WTC11 (cell line): ENCODE results near the gene STX8.

ENCODE experiments used
- TF ChIP-seq, protein P1 (sequence below): sonication (generic); formaldehyde crosslinking; IDR thresholded peaks from 2 replicates; pipeline ENCODE4 v1.8.1; 2023; ENCODE audit warnings: mild to moderate bottlenecking, missing genetic modification reagents, moderate library complexity
- TF ChIP-seq, protein P2 (sequence below): sonication (generic); formaldehyde crosslinking; IDR thresholded peaks from 2 replicates; pipeline ENCODE4 v1.8.1; 2023; ENCODE audit warnings: mild to moderate bottlenecking, moderate library complexity, missing genetic modification reagents

DNA sequence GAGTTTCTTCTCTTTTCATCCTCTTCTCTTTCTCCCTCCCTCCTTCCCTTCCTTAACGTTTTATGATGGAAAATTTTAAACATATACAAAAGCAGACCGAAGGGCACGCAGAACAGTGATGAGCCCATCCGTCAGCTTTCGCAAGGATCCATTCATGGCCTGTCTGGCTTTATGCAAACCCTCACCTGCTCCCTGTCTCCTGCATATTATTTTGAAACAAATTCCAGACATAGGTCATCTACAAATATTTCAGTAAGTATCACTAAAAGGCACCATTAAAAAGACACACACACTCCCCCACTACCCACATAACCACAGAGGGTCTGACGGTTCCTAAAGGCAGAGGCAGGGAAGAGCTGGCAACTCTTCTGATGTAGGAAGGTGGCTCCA lies 319.3 kb downstream of the STX8 start:
- TF ChIP-seq, protein P1, sequence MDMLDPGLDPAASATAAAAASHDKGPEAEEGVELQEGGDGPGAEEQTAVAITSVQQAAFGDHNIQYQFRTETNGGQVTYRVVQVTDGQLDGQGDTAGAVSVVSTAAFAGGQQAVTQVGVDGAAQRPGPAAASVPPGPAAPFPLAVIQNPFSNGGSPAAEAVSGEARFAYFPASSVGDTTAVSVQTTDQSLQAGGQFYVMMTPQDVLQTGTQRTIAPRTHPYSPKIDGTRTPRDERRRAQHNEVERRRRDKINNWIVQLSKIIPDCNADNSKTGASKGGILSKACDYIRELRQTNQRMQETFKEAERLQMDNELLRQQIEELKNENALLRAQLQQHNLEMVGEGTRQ (CRISPR knock-in tag) = no peak
- TF ChIP-seq, protein P2, sequence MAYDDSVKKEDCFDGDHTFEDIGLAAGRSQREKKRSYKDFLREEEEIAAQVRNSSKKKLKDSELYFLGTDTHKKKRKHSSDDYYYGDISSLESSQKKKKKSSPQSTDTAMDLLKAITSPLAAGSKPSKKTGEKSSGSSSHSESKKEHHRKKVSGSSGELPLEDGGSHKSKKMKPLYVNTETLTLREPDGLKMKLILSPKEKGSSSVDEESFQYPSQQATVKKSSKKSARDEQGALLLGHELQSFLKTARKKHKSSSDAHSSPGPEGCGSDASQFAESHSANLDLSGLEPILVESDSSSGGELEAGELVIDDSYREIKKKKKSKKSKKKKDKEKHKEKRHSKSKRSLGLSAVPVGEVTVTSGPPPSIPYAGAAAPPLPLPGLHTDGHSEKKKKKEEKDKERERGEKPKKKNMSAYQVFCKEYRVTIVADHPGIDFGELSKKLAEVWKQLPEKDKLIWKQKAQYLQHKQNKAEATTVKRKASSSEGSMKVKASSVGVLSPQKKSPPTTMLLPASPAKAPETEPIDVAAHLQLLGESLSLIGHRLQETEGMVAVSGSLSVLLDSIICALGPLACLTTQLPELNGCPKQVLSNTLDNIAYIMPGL = no peak
